ENCODE measurements around the gene CLSTN2. TPM values are rescaled to one million over a fixed set of nuclear protein-coding genes. Genes with fewer than 3 reads are reported as not detected.

CLSTN2 gene
- total RNA-seq, 1 experiment from 2014 or later = 0.02 TPM

- DNase-seq (ENCODE audit: low read depth, low spot score) = no peak
- ChIA-PET POLR2A (no interaction called here), CTCF (no interaction called here), RAD21 (ENCODE audit: low non-redundant PET in 1 of 2, low total read pairs in 2 of 2, uncharacterized antibody in 2 of 2, unreplicated experiment in 2 of 2) (no interaction called here)
- Histone ChIP-seq H3K9me3 (ENCODE audit: control insufficient read depth in 1 of 2, insufficient read depth in 1 of 2, low read depth in 1 of 2, low read length in 2 of 2) (no peaks in the 10 kb centered on the region), H3K27me3 (ENCODE audit: insufficient read depth, low read length) (peaks cover 47% of the 10 kb centered on the region), H3K27ac (ENCODE audit: low read depth, low read length) (no peak overlapping the region), H4K20me1 (ENCODE audit: insufficient read depth) (no peaks in the 10 kb centered on the region), H3K4me3 (replicated peaks in 1 of 2; ENCODE audit: low read depth in 1 of 2, low read length in 2 of 2) (no peak overlapping the region), H3K4me2 (ENCODE audit: low read length) (no peak overlapping the region), H3K9ac (ENCODE audit: low read length) (no peak overlapping the region), H3K9me2 (ENCODE audit: insufficient read depth) (no peaks in the 10 kb centered on the region), H3K36me3 (ENCODE audit: control insufficient read depth in 1 of 2, insufficient read depth in 2 of 2, low read length in 2 of 2) (no peaks in the 10 kb centered on the region), H3K4me1 (ENCODE audit: control insufficient read depth in 1 of 2, insufficient read depth in 2 of 2, low read length in 2 of 2) (no peaks in the 10 kb centered on the region), H3K79me2 (ENCODE audit: insufficient read depth, low read length) (no peaks in the 10 kb centered on the region), H2AFZ (ENCODE audit: low read depth, low read length, poor library complexity, severe bottlenecking) (no peak overlapping the region)
- intact Hi-C loops (cut with micrococcal nuclease) = no loop called here
- no peak for ATAC-seq
- TF ChIP-seq YY1 (IDR thresholded peaks at IDR 0.05; ENCODE audit: extremely low read depth, insufficient replicate concordance, low read depth, low read length) = no peak
- TF ChIP-seq EZH2phosphoT487 (IDR thresholded peaks at IDR 0.05; ENCODE audit: borderline replicate concordance) = no peak
- no TSS peak for BruUV-seq (replicated peaks)
Measured at GRCh38 chr3:140078940-140079339, 144.0 kb downstream of the CLSTN2 start.

- H3K27me3 ChIP-seq (ENCODE audit: insufficient read depth, low read length) = peaks cover 41% of the 10 kb centered on the region
- H3K9me3 ChIP-seq (ENCODE audit: control insufficient read depth in 1 of 2, insufficient read depth in 1 of 2, low read depth in 1 of 2, low read length in 2 of 2) = no peaks in the 10 kb centered on the region
- H3K9ac ChIP-seq (ENCODE audit: low read length) = no peak overlapping the region
- CTCF ChIA-PET = no interaction called here
- no peak for TF ChIP-seq CTCF (IDR thresholded peaks at IDR 0.05 in 2 of 3, conservative IDR thresholded peaks at IDR 0.05 in 1 of 3; ENCODE audit: borderline replicate concordance in 1 of 3, insufficient read depth in 1 of 3, low read depth in 2 of 3, low read length in 2 of 3)
- ATAC-seq (no peak), DNase-seq (ENCODE audit: low read depth, low spot score) (no peak)
- H3K4me1 ChIP-seq (ENCODE audit: control insufficient read depth in 1 of 2, insufficient read depth in 2 of 2, low read length in 2 of 2) = no peaks in the 10 kb centered on the region
- no TSS peak for BruUV-seq (replicated peaks)
- no peak overlapping the region for H3K4me3 ChIP-seq (replicated peaks in 1 of 2; ENCODE audit: low read depth in 1 of 2, low read length in 2 of 2)
- H2AFZ ChIP-seq (ENCODE audit: low read depth, low read length, poor library complexity, severe bottlenecking) = no peak overlapping the region
- no peaks in the 10 kb centered on the region for H3K79me2 ChIP-seq (ENCODE audit: insufficient read depth, low read length)
- no peaks in the 10 kb centered on the region for H3K9me2 ChIP-seq (ENCODE audit: insufficient read depth)
- no peaks in the 10 kb centered on the region for H3K36me3 ChIP-seq (ENCODE audit: control insufficient read depth in 1 of 2, insufficient read depth in 2 of 2, low read length in 2 of 2)
- H3K4me2 ChIP-seq (ENCODE audit: low read length) = no peak overlapping the region
- H4K20me1 ChIP-seq (ENCODE audit: insufficient read depth) = no peaks in the 10 kb centered on the region
- RAD21 ChIA-PET (ENCODE audit: low non-redundant PET in 1 of 2, low total read pairs in 2 of 2, uncharacterized antibody in 2 of 2, unreplicated experiment in 2 of 2) = no interaction called here
- intact Hi-C loops (cut with micrococcal nuclease) = no loop called here
- no peak overlapping the region for H3K27ac ChIP-seq (ENCODE audit: low read depth, low read length)
- POLR2A ChIA-PET = no interaction called here
Measured at GRCh38 chr3:140081887-140082286, 146.9 kb downstream of the CLSTN2 start.

Measured in HCT116 (cell line).